GM12878 (cell line): ENCODE data around the gene STON2. TPM values are rescaled to one million over a fixed set of nuclear protein-coding genes. Genes with fewer than 3 reads are reported as not detected.

Experiments
- ATAC-seq: fragments of 200-7000 bp; cut with Tn5 transposase; 3 replicates; pipeline ENCODE4 v1.9.1; 2020; ENCODE audit warnings: mild to moderate bottlenecking, moderate library complexity
- BruUV-seq: library from RNA; stranded (reverse); fragments of 400-500 nt; replicated peaks from 2 replicates; lab custom pipeline; 2021; lab: Mats Ljungman, UMichigan
- CTCF ChIA-PET: fragments of 300-600 bp; sonication (Branson Sonifier 250); formaldehyde crosslinking; extraction: SDS; loops from one replicate; lab custom pipeline; 2021; ENCODE audit warnings: inconsistent platforms; lab: Yijun Ruan, JAX
- POLR2A ChIA-PET: fragments of 350-600 bp; formaldehyde crosslinking; extraction: SDS; loops from one replicate; lab custom pipeline; 2021; ENCODE audit warnings: inconsistent platforms; lab: Charles Lee
- RAD21 ChIA-PET: fragments of 300-600 bp; sonication (Branson Sonifier 250); formaldehyde crosslinking; loops from one replicate; lab custom pipeline; 2023; ENCODE audit warnings: antibody characterized with exemption; ENCODE audit not compliant: unreplicated experiment; lab: Charles Lee
- SMC1A ChIA-PET: fragments of 300-600 bp; sonication (Branson Sonifier 250); formaldehyde crosslinking; loops from one replicate; lab custom pipeline; 2023; ENCODE audit not compliant: unreplicated experiment, uncharacterized antibody; lab: Charles Lee
- DNase-seq: peaks from one replicate; pipeline ENCODE4 v3.0.0-alpha.2; 2011; ENCODE audit warnings: low read depth, low spot score
- FAIRE-seq: peaks from 3 replicates; lab custom pipeline; 2011; peaks lifted over from hg19 to GRCh38; lab: Jason Lieb, UNC
- H2AFZ ChIP-seq: 2 replicates; pipeline ENCODE4 v1.6.0; 2011; ENCODE audit warnings: low read depth, low read length, control low read depth; ENCODE audit not compliant: control insufficient read depth
- H3K27ac ChIP-seq: 2 replicates; pipeline ENCODE4 v1.5.1; 2011; ENCODE audit warnings: control low read depth; ENCODE audit not compliant: control insufficient read depth, insufficient read depth
- H3K27me3 ChIP-seq, 2 experiments: replicated peaks in 1 of 2; 2 replicates each; pipeline versions ENCODE4 v1.6.0 to v1.6.1; 2011; ENCODE audit warnings: low read length in 1 of 2; ENCODE audit not compliant: control insufficient read depth in 2 of 2, insufficient read depth in 2 of 2
- H3K36me3 ChIP-seq, 2 experiments: 2 replicates each; pipeline ENCODE4 v1.5.1; 2011; ENCODE audit warnings: low read length in 1 of 2; ENCODE audit not compliant: control insufficient read depth in 2 of 2, insufficient read depth in 2 of 2
- H3K4me1 ChIP-seq: 2 replicates; pipeline ENCODE4 v1.6.1; 2011; ENCODE audit warnings: mild to moderate bottlenecking, low read length, moderate library complexity, mixed read lengths; ENCODE audit not compliant: control insufficient read depth, insufficient read depth
- H3K4me2 ChIP-seq: 2 replicates; pipeline ENCODE4 v1.6.0; 2011; ENCODE audit warnings: control low read depth; ENCODE audit not compliant: control insufficient read depth, insufficient read depth
- H3K4me3 ChIP-seq: fragments of 200-600 bp; sonication (generic); 2 replicates; pipeline ENCODE4 v1.5.1; 2016
- H3K79me2 ChIP-seq: 2 replicates; pipeline ENCODE4 v1.6.0; 2011; ENCODE audit warnings: low read length; ENCODE audit not compliant: control insufficient read depth, insufficient read depth
- H3K9ac ChIP-seq: 2 replicates; pipeline ENCODE4 v1.8.0; 2011; ENCODE audit warnings: low read length, control low read depth, mixed read lengths; ENCODE audit not compliant: control insufficient read depth, insufficient read depth
- H3K9me3 ChIP-seq: replicated peaks from 3 replicates; pipeline ENCODE4 v1.5.1; 2011; ENCODE audit warnings: mild to moderate bottlenecking, low read length; ENCODE audit not compliant: control insufficient read depth, insufficient read depth
- H4K20me1 ChIP-seq: 2 replicates; pipeline ENCODE4 v1.6.0; 2011; ENCODE audit not compliant: control insufficient read depth, insufficient read depth
- CEBPB ChIP-seq, 2 experiments: fragments of 150-350 bp in 1 of 2; IDR thresholded peaks; 2 replicates each; pipeline ENCODE4 v1.6.1; 2012 to 2014; ENCODE audit warnings: low read depth in 2 of 2, low read length in 2 of 2, borderline replicate concordance in 1 of 2, inconsistent platforms in 1 of 2
- CHD1 ChIP-seq: IDR thresholded peaks from 2 replicates; pipeline ENCODE4 v1.6.1; 2012; ENCODE audit warnings: low read depth, low read length, improper control_type of control experiment
- CREM ChIP-seq: IDR thresholded peaks from 2 replicates; pipeline ENCODE4 v1.6.1; 2014; ENCODE audit warnings: antibody characterized with exemption, low read depth
- HDGF ChIP-seq: fragments of 450-650 bp; IDR thresholded peaks from 2 replicates; pipeline ENCODE4 v1.6.1; 2016; ENCODE audit warnings: antibody characterized with exemption
- MEF2B ChIP-seq: fragments of 450-650 bp; IDR thresholded peaks from 2 replicates; pipeline ENCODE4 v1.6.1; 2018; ENCODE audit warnings: mild to moderate bottlenecking, moderate library complexity; ENCODE audit not compliant: partially characterized antibody, poor library complexity, severe bottlenecking
- MYB ChIP-seq: fragments of 150-350 bp; IDR thresholded peaks from 2 replicates; pipeline ENCODE4 v1.6.1; 2014; ENCODE audit warnings: mild to moderate bottlenecking, low read depth, low read length, borderline replicate concordance
- RAD51 ChIP-seq: fragments of 450-650 bp; IDR thresholded peaks from 2 replicates; pipeline ENCODE4 v1.6.1; 2016; ENCODE audit warnings: moderate library complexity, mild to moderate bottlenecking, inconsistent platforms
- SRF ChIP-seq, 2 experiments: IDR thresholded peaks; 2 replicates each; pipeline ENCODE4 v1.6.1; 2011; ENCODE audit warnings: low read depth in 2 of 2, low read length in 2 of 2, mild to moderate bottlenecking in 1 of 2, moderate library complexity in 1 of 2
- TAF1 ChIP-seq: IDR thresholded peaks from 2 replicates; pipeline ENCODE4 v1.6.1; 2011; ENCODE audit warnings: mild to moderate bottlenecking, low read depth, low read length, borderline replicate concordance
- WGBS: methylation state at CpG from one replicate; pipeline ENCODE4 v1.1.6; 2016; ENCODE audit warnings: low lambda C conversion rate; ENCODE audit not compliant: insufficient replicate concordance, insufficient coverage; ENCODE audit errors: missing lambda C conversion rate; 5-methylcytosine and 5-hydroxymethylcytosine counted together
- in situ Hi-C: fragments of 300-500 bp; cut with MboI; formaldehyde crosslinking; loops from 9 replicates; pipeline ENCODE4 v1.14.3; 2018; ENCODE audit warnings: mixed read lengths
- intact Hi-C: fragments of 100-400 bp; cut with micrococcal nuclease; formaldehyde crosslinking; loops from one replicate; pipeline ENCODE4 v1.14.2; 2022; ENCODE audit not compliant: unreplicated experiment
- polyA plus RNA-seq, 11 experiments: library from polyadenylated mRNA; depleted of rRNA in 4 of 11; unstranded in 6 of 11; stranded (reverse) in 5 of 11; fragments of >200 nt; fragmentation: Nextera tagmentation in 4 of 11; fragmentation: Illumina TruSeq in 1 of 11; extraction: Ambion mirVana in 4 of 11; extraction: Trizol in 1 of 11; gene quantifications; 1 replicate in 1 of 11; 2 replicates in 10 of 11; pipeline versions ENCODE4 v1.2.1 to v1.2.3, GENCODE V29; 2011 to 2016; ENCODE audit warnings: inconsistent platforms in 2 of 11, missing spikeins in 2 of 11, low read depth in 1 of 11
- total RNA-seq, 4 experiments: library from RNA; depleted of rRNA in 3 of 4; stranded (reverse); fragments of >200 nt in 3 of 4; fragmentation: Illumina TruSeq in 1 of 4; extraction: Trizol in 1 of 4; gene quantifications; 2 replicates each; pipeline versions ENCODE4 v1.2.1 to v1.2.3, GENCODE V29; 2013 to 2021
- TF ChIP-seq, protein P1 (sequence below): fragments of 450-650 bp; IDR thresholded peaks from 2 replicates; pipeline ENCODE4 v1.6.1; 2017; ENCODE audit warnings: antibody characterized with exemption, mild to moderate bottlenecking, moderate library complexity
- TF ChIP-seq, protein P2 (sequence below): fragments of 450-650 bp; IDR thresholded peaks from 2 replicates; pipeline ENCODE4 v1.6.1; 2016; ENCODE audit warnings: mild to moderate bottlenecking

STON2 gene
- total and polyA plus RNA-seq, 10 of the 15 experiments (the other 5 are each of a cell fraction or from before 2014, with no cell fraction given), result 0.03 to 0.13 (median 0.03) TPM; not detected in 7

DNA sequence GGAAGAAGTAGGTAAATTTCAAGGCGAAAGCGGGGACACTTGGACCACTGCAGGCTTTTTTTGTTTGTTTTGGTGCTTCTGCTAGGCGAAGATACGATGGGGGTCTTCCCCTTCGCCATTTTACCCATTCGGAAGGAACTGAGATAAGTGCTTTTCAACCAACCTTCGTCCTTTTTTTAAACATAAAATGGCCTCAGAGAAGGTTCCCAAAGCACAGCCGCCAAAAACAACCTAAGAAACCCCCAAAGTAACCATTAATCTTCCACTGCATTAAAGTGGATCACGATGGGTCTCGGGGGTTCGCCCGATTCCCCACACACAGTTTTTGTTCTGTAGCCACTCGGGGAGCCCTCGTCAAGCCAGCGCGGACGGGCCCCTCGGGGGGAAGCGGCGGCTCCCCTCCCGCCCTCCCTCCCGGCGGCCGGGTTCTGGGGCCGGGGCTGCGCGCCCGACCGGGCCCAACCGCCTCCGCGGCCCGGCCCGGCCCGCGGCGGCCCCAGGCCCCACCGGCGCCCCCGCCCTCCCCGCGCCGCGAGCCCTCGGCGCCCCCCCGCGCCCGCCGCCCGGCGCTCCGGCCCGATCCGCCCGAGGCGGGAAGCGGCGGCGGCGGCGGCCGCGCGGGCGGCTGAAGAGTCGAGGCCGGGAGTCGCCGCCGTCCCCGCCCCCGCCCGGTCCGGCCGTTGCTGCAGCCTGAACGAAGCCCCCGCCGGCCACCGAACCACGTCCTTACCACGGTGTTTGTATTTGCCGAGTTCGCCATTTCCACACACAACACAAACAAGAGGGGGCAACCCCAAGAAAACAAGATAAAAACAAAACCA is 180.2 kb downstream of the STON2 start (continued):
- TF ChIP-seq, protein P1, sequence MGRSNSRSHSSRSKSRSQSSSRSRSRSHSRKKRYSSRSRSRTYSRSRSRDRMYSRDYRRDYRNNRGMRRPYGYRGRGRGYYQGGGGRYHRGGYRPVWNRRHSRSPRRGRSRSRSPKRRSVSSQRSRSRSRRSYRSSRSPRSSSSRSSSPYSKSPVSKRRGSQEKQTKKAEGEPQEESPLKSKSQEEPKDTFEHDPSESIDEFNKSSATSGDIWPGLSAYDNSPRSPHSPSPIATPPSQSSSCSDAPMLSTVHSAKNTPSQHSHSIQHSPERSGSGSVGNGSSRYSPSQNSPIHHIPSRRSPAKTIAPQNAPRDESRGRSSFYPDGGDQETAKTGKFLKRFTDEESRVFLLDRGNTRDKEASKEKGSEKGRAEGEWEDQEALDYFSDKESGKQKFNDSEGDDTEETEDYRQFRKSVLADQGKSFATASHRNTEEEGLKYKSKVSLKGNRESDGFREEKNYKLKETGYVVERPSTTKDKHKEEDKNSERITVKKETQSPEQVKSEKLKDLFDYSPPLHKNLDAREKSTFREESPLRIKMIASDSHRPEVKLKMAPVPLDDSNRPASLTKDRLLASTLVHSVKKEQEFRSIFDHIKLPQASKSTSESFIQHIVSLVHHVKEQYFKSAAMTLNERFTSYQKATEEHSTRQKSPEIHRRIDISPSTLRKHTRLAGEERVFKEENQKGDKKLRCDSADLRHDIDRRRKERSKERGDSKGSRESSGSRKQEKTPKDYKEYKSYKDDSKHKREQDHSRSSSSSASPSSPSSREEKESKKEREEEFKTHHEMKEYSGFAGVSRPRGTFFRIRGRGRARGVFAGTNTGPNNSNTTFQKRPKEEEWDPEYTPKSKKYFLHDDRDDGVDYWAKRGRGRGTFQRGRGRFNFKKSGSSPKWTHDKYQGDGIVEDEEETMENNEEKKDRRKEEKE, result 0 out of 2 replicates have a peak, but pooled peaks have one; percentile 1
- TF ChIP-seq SRF (IDR thresholded peaks at IDR 0.05; ENCODE audit: low read depth in 2 of 2, low read length in 2 of 2) (no peak), HDGF (0 out of 2 replicates have a peak, but pooled peaks have one; percentile 17), MEF2B (peak; percentile 4)

DNA sequence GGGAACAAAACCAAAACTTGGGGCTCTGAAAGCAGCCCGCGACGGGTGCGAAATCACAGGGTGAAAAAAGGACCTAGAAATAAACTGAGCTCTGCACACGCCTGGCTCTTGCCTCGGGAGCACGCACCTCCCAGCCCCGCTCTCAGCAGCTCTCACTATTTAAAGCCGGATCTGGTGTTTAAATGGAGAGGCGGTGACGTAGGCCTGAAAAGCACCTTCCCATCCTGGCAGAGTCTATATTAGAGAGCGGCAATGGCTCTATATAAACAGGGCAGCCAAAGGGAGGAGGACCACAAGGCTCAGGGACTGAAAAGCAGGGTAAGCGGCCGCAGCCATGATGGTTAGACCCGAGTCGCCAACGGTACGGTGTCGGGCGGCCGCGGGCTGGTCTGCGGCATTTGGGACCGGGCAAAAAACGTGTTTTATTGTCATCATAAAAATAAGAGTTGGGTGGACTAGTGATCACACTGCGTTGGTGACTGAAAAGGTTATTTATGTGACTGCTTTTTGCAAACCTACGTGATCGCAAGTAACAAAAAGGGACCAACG is 180.8 kb downstream of the STON2 start:
- SMC1A ChIA-PET, result interaction anchor here (1.0 to 1.3 kb wide), 5 partner anchors 32 to 253 kb away, joined by 3 to 4 read pairs (median 4); no protein-coding TSS in a partner anchor
- under 1% methylated on average over 29 of the region's 29 CpGs for WGBS
- peak; percentile 98 for FAIRE-seq
- H3K4me3 ChIP-seq, result peak overlapping the region; percentile 80
- 0 out of 2 replicates have a peak, but pooled peaks cover 3% of the 10 kb centered on the region for H3K4me1 ChIP-seq
- POLR2A ChIA-PET, result interaction anchor here (0.6 to 1.5 kb wide), 11 partner anchors 13 to 616 kb away, joined by 3 to 5 read pairs (median 4); no protein-coding TSS in a partner anchor
- H3K27ac ChIP-seq, result peak overlapping the region; percentile 98
- in situ Hi-C loops (no loop called here), intact Hi-C loops (loop anchor here (1.0 to 5.0 kb wide), 5 partner anchors 8 to 315 kb away; partner anchors contain the start of gene CEP128)
- TSS peak; percentile 67 for BruUV-seq
- peak; percentile 85 for DNase-seq
- peaks cover 44% of the 10 kb centered on the region for H3K79me2 ChIP-seq
- peaks cover 0 to 9% of the 10 kb centered on the region in 2 experiments; a peak in 3 of 4 replicates for H3K36me3 ChIP-seq
- peak overlapping the region; percentile 97 for H3K9ac ChIP-seq
- ATAC-seq, result peak; percentile 79
- peak overlapping the region; percentile 77 for H3K4me2 ChIP-seq
- RAD21 ChIA-PET, result interaction anchor here (0.6 to 1.5 kb wide), 7 partner anchors 15 to 252 kb away, joined by 3 to 8 read pairs (median 4); no protein-coding TSS in a partner anchor
- H3K27me3 ChIP-seq, result no peaks in the 10 kb centered on the region
- H3K9me3 ChIP-seq, result peaks cover 2% of the 10 kb centered on the region; the same call in 1 of the 3 replicates
- CTCF ChIA-PET, result interaction anchor here (0.8 to 2.0 kb wide), 4 partner anchors 27 to 246 kb away, joined by 3 to 19 read pairs (median 3); no protein-coding TSS in a partner anchor
- H4K20me1 ChIP-seq, result no peaks in the 10 kb centered on the region
- H2AFZ ChIP-seq, result peak overlapping the region; percentile 22
- TF ChIP-seq RAD51, result no peak
- TF ChIP-seq, protein P2, sequence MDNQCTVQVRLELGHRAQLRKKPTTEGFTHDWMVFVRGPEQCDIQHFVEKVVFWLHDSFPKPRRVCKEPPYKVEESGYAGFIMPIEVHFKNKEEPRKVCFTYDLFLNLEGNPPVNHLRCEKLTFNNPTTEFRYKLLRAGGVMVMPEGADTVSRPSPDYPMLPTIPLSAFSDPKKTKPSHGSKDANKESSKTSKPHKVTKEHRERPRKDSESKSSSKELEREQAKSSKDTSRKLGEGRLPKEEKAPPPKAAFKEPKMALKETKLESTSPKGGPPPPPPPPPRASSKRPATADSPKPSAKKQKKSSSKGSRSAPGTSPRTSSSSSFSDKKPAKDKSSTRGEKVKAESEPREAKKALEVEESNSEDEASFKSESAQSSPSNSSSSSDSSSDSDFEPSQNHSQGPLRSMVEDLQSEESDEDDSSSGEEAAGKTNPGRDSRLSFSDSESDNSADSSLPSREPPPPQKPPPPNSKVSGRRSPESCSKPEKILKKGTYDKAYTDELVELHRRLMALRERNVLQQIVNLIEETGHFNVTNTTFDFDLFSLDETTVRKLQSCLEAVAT, result peak; percentile 91
- TF ChIP-seq CEBPB (IDR thresholded peaks at IDR 0.05; ENCODE audit: borderline replicate concordance in 1 of 2, low read depth in 2 of 2, low read length in 2 of 2), result no peak
- TF ChIP-seq CREM, result peak; percentile 85
- TF ChIP-seq, protein P1, result 0 out of 2 replicates have a peak, but pooled peaks have one; percentile 3
- TF ChIP-seq TAF1, result peak; percentile 85
- TF ChIP-seq MYB, result no peak
- TF ChIP-seq CHD1, result no peak
